ENCODE data around the gene MACF1. TPM values are rescaled to one million over a fixed set of nuclear protein-coding genes. Genes with fewer than 3 reads are reported as not detected.

The MACF1 gene
- total and polyA plus RNA-seq, 2 donors from 2014 or later: 65.7 to 387 TPM

- H3K27me3 ChIP-seq (ENCODE audit: control insufficient read depth, insufficient read depth, low read length): no peaks in the 10 kb centered on the region
- TF ChIP-seq, protein P1, sequence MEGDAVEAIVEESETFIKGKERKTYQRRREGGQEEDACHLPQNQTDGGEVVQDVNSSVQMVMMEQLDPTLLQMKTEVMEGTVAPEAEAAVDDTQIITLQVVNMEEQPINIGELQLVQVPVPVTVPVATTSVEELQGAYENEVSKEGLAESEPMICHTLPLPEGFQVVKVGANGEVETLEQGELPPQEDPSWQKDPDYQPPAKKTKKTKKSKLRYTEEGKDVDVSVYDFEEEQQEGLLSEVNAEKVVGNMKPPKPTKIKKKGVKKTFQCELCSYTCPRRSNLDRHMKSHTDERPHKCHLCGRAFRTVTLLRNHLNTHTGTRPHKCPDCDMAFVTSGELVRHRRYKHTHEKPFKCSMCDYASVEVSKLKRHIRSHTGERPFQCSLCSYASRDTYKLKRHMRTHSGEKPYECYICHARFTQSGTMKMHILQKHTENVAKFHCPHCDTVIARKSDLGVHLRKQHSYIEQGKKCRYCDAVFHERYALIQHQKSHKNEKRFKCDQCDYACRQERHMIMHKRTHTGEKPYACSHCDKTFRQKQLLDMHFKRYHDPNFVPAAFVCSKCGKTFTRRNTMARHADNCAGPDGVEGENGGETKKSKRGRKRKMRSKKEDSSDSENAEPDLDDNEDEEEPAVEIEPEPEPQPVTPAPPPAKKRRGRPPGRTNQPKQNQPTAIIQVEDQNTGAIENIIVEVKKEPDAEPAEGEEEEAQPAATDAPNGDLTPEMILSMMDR (IDR thresholded peaks at IDR 0.05; ENCODE audit: borderline replicate concordance, extremely low read depth, insufficient read depth): no peak
- no peaks in the 10 kb centered on the region for H3K36me3 ChIP-seq (ENCODE audit: control insufficient read depth in 2 of 3, insufficient read depth in 3 of 3, low read length in 3 of 3)
- no peak for DNase-seq
- intact Hi-C loops (cut with DNase I): no loop called here
- no peak for FAIRE-seq
- H3K27ac ChIP-seq (ENCODE audit: low read depth in 2 of 2, low read length in 2 of 2): no peak overlapping the region
- no peak overlapping the region for H3K4me3 ChIP-seq (ENCODE audit: low read length in 3 of 3)
- H3K9ac ChIP-seq (ENCODE audit: low read length in 3 of 3): no peak overlapping the region
- H3K4me1 ChIP-seq (ENCODE audit: control insufficient read depth in 2 of 3, insufficient read depth in 2 of 3, low read depth in 1 of 3, low read length in 3 of 3): peaks cover 0 to 38% (median 23%) of the 10 kb centered on the region in 3 donors
- H3K9me3 ChIP-seq (ENCODE audit: control insufficient read depth in 2 of 3, insufficient read depth in 1 of 3, low read length in 3 of 3): no peaks in the 10 kb centered on the region
Measured at GRCh38 chr1:39163469-39163868, 41.0 kb upstream of the MACF1 start.

DNA sequence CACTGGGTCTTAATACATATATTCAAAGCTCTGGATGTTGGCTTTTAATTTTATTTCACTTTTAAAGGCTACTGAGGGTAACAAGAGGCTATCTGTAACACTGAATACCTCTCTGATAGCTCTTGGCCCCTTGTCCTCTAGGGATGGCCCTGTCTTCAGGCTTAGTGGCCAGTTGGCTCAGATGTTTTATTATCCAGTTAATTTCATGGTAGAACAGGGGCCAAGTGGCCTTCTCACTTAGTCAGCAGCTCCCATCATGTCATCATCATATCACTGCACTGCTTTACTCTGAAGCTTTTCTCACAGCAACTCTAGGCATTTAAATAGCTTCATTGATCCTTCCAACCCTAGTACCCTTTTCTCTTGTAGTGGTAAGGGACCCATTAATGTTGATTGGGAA, 40.2 kb upstream of the MACF1 start:
- H3K9me3 ChIP-seq (ENCODE audit: control insufficient read depth in 2 of 3, insufficient read depth in 1 of 3, low read length in 3 of 3): no peaks in the 10 kb centered on the region
- peaks cover 0 to 31% (median 15%) of the 10 kb centered on the region in 3 donors for H3K4me1 ChIP-seq (ENCODE audit: control insufficient read depth in 2 of 3, insufficient read depth in 2 of 3, low read depth in 1 of 3, low read length in 3 of 3)
- H3K9ac ChIP-seq (ENCODE audit: low read length in 3 of 3): no peak overlapping the region
- FAIRE-seq (no peak), DNase-seq (no peak)
- TF ChIP-seq, protein P1 (IDR thresholded peaks at IDR 0.05; ENCODE audit: borderline replicate concordance, extremely low read depth, insufficient read depth): no peak
- no peaks in the 10 kb centered on the region for H3K27me3 ChIP-seq (ENCODE audit: control insufficient read depth, insufficient read depth, low read length)
- H3K4me3 ChIP-seq (ENCODE audit: low read length in 3 of 3): no peak overlapping the region
- no peak overlapping the region for H3K27ac ChIP-seq (ENCODE audit: low read depth in 2 of 2, low read length in 2 of 2)
- intact Hi-C loops (cut with DNase I): no loop called here
- no peaks in the 10 kb centered on the region for H3K36me3 ChIP-seq (ENCODE audit: control insufficient read depth in 2 of 3, insufficient read depth in 3 of 3, low read length in 3 of 3)

DNA sequence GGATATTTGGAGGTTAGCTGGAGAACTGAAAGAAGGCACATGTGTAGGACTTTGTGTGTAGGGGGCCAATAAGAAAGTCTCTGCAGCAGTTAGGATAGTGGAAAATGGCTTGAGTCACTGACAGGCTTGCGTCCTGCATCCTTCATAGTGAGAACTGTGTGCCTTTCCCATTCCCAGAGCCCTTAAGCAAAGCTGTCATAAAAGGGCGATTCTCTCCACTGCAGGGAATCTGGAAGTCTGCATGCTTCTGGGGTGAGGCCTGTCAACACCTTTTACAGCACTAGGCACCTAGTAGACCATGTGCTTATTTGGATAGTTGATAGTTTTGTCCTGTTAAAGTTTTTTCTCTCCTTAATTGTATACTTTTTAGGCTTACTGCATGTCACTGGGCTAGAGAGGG, 39.4 kb upstream of the MACF1 start:
- TF ChIP-seq, protein P1 (IDR thresholded peaks at IDR 0.05; ENCODE audit: borderline replicate concordance, extremely low read depth, insufficient read depth): no peak
- Histone ChIP-seq H3K9me3 (ENCODE audit: control insufficient read depth in 2 of 3, insufficient read depth in 1 of 3, low read length in 3 of 3) (no peaks in the 10 kb centered on the region), H3K4me3 (ENCODE audit: low read length in 3 of 3) (no peak overlapping the region), H3K36me3 (ENCODE audit: control insufficient read depth in 2 of 3, insufficient read depth in 3 of 3, low read length in 3 of 3) (no peaks in the 10 kb centered on the region), H3K27ac (ENCODE audit: low read depth in 2 of 2, low read length in 2 of 2) (no peak overlapping the region), H3K9ac (ENCODE audit: low read length in 3 of 3) (no peak overlapping the region), H3K4me1 (ENCODE audit: control insufficient read depth in 2 of 3, insufficient read depth in 2 of 3, low read depth in 1 of 3, low read length in 3 of 3) (peaks cover 0 to 25% (median 11%) of the 10 kb centered on the region in 3 donors), H3K27me3 (ENCODE audit: control insufficient read depth, insufficient read depth, low read length) (no peaks in the 10 kb centered on the region)
- DNase-seq: no peak
- no peak for FAIRE-seq
- intact Hi-C loops (cut with DNase I): no loop called here

DNA sequence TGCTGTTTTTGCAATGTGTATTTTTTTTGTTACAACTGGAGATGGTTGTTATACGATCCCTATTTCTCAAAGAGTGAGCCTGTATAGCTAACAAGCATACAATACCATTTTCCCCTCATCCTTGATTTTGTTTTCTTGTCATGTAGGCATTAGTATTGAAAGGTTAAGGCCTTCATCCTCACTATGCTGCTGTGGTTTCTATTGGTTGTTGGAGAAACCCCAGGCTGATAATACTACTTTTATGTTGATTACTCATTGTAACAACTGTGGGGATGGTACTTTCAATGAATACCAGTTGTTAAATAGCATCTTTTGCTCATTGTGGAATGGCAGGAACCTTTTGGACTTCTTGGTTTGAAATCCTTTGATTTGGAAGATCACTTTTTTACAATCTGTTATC, 39.0 kb upstream of the MACF1 start:
- Histone ChIP-seq H3K9ac (ENCODE audit: low read length in 3 of 3) (no peak overlapping the region), H3K4me3 (ENCODE audit: low read length in 3 of 3) (no peak overlapping the region), H3K27ac (ENCODE audit: low read depth in 2 of 2, low read length in 2 of 2) (no peak overlapping the region), H3K27me3 (ENCODE audit: control insufficient read depth, insufficient read depth, low read length) (no peaks in the 10 kb centered on the region), H3K9me3 (ENCODE audit: control insufficient read depth in 2 of 3, insufficient read depth in 1 of 3, low read length in 3 of 3) (no peaks in the 10 kb centered on the region), H3K36me3 (ENCODE audit: control insufficient read depth in 2 of 3, insufficient read depth in 3 of 3, low read length in 3 of 3) (no peaks in the 10 kb centered on the region), H3K4me1 (ENCODE audit: control insufficient read depth in 2 of 3, insufficient read depth in 2 of 3, low read depth in 1 of 3, low read length in 3 of 3) (peaks cover under 1 to 22% (median 9%) of the 10 kb centered on the region in 3 donors)
- DNase-seq (no peak), FAIRE-seq (no peak)
- TF ChIP-seq, protein P1 (IDR thresholded peaks at IDR 0.05; ENCODE audit: borderline replicate concordance, extremely low read depth, insufficient read depth): no peak
- intact Hi-C loops (cut with DNase I): no loop called here

All from kidney (tissue), 14 donors.